RPMI8226 (cell line): Measurements from ENCODE around the gene AQP9.

Source experiments
- DNase-seq: peaks from one replicate; pipeline ENCODE4 v3.0.0-alpha.2; 2015

The AQP9 gene

DNA sequence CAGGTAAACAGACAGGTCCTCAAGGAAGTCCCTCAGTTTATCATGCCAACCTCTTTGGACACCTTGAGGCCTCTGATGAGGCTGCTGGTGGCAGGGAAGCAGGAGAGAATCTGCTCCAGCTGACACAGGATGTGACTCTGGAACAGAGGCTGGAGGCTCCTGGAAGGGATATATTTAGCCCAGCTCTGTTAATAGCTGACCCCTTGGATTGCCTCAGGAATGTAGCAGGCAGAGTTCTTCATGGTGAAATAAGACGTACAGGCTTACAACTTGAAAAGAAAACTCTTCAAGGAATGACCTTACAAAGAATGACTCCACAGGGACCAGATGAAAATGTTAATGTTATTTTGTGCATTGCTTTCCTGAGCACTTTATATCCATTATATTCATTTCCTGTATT, 90.5 kb downstream of the AQP9 start:
- no peak for DNase-seq

- no peak for DNase-seq
These were observed 91.2 kb downstream of the AQP9 start for GRCh38 chr15:58229297-58229768.

DNA sequence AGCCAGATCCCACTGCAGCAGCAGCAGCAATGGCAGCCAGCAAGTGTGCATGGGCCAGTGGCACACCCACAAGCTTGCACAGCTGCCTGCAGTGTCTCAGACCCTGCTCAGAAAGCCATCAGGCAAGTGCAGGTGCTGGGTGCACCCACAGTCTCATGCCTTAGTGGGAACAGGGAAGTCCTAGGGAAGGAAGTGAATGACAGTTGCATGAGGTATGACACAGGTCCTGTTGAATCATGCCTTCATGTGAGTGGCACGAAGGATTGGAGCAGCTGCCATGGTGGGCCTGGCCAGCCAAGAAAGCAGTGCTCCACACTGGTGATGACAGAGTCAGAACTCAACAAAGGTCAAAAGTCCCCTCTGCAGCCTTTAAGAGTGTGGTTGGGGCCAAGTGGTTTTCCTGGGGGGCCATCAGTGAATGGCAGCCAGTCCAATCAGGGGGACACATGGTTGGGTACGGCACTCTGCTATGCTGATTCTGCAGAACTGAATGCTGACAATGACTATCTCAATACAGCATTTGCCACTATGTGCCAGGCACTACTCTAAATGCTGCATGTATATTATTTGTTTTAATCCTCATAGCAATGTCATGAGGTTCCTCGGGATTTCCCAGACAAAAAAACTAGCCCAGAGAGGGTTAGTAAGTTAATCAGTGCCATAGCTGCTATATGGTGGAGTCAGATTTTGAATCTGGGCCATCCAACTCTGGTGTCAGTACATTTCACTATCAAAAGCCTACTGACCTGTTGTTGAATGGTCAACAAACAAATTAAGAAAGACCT, 94.3 kb downstream of the AQP9 start:
- peak; percentile 23 for DNase-seq

DNA sequence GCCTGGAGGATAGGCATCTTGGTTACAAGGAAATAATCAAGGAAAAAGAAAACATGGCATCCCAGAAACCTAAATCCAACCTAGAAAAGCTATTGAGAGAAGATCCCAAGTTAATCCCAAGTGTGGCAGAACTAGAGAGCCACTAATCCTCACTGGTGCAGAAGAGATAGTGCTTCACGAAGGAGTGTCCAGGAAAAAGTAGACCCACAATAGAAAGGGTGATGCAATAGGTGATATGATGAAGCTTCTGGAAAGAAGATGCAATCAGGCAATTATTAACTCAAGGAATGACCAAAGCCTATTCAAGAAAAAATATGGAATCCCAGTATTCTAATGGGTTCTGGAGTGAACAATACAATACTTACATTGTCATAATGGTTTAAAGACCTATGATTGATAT, 95.2 kb downstream of the AQP9 start:
- DNase-seq = no peak
